A673 (cell line): ENCODE data around the gene SH3RF3.

Experiments
- EZH2 ChIP-seq: fragments of 200-600 bp; sonication (generic); IDR thresholded peaks from 2 replicates; pipeline ENCODE4 v1.6.1; 2017; ENCODE audit warnings: borderline replicate concordance, low read depth, mild to moderate bottlenecking, mixed read lengths, antibody characterized with exemption, low read length; ENCODE audit not compliant: poor library complexity, severe bottlenecking
- TF ChIP-seq, protein P1 (sequence below): fragments of 300-800, 200-600 bp; sonication (generic); conservative IDR thresholded peaks from 2 replicates; pipeline ENCODE4 v1.5.1; 2017; ENCODE audit warnings: low read depth, mild to moderate bottlenecking, antibody characterized with exemption, low read length, moderate library complexity, mixed read lengths

DNA sequence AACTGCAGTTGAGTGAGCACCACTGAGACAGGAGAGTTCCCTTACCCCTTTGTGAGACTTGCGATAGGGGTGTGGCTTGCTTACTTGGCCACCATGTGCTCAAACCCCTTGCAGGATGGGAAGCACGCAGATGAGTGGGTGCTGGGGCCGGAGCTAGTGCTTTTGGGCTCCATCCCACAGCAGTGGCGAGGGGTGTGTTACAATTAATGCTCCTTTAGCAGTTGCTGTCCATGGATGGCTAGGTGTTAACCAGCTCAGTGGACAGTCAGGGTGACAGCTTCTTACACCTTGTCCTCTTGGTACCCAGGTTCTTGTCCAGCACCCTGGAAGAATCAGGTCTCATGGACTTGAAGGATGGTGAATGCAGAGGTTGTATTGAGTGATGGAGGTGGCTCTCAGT is 103.9 kb downstream of the SH3RF3 start:
- TF ChIP-seq, protein P1, sequence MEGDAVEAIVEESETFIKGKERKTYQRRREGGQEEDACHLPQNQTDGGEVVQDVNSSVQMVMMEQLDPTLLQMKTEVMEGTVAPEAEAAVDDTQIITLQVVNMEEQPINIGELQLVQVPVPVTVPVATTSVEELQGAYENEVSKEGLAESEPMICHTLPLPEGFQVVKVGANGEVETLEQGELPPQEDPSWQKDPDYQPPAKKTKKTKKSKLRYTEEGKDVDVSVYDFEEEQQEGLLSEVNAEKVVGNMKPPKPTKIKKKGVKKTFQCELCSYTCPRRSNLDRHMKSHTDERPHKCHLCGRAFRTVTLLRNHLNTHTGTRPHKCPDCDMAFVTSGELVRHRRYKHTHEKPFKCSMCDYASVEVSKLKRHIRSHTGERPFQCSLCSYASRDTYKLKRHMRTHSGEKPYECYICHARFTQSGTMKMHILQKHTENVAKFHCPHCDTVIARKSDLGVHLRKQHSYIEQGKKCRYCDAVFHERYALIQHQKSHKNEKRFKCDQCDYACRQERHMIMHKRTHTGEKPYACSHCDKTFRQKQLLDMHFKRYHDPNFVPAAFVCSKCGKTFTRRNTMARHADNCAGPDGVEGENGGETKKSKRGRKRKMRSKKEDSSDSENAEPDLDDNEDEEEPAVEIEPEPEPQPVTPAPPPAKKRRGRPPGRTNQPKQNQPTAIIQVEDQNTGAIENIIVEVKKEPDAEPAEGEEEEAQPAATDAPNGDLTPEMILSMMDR, result no peak
- no peak for TF ChIP-seq EZH2
